Measurements from ENCODE around the gene ZRANB1. TPM values are rescaled to one million over a fixed set of nuclear protein-coding genes. Genes with fewer than 3 reads are reported as not detected.

The ZRANB1 gene
- total RNA-seq, 2 experiments from 2014 or later, result 13.1 to 13.4 TPM

GRCh38 chr10:124918191-124918830 lies 23.6 kb upstream of the ZRANB1 start:
- CTCF ChIA-PET, result interaction anchor here (1.0 kb wide), 2 partner anchors 8 to 26 kb away, joined by 3 to 5 read pairs; no protein-coding TSS in a partner anchor
- POLR2A ChIA-PET, result interaction anchor here (0.7 kb wide), 1 partner anchor 127 kb away, joined by 3 read pairs; the partner anchor contains the start of gene EEF1AKMT2

- CTCF ChIA-PET, result interaction anchor here (1.0 kb wide), 1 partner anchor 27 kb away, joined by 5 read pairs; no protein-coding TSS in a partner anchor
- POLR2A ChIA-PET, result no interaction called here
Measured at GRCh38 chr10:124918906-124919305, 23.0 kb upstream of the ZRANB1 start.

- CTCF ChIA-PET, result no interaction called here
- POLR2A ChIA-PET, result no interaction called here
Measured at GRCh38 chr10:124921261-124921660, 20.7 kb upstream of the ZRANB1 start.

GRCh38 chr10:124923684-124924083 lies 18.2 kb upstream of the ZRANB1 start:
- ChIA-PET CTCF (no interaction called here), POLR2A (interaction anchor here (0.6 kb wide), 1 partner anchor 233 kb away, joined by 5 read pairs; no protein-coding TSS in a partner anchor)

- ChIA-PET POLR2A (no interaction called here), CTCF (interaction anchor here (0.8 kb wide), 1 partner anchor 9 kb away, joined by 3 read pairs; no protein-coding TSS in a partner anchor)
Measured at GRCh38 chr10:124926548-124926947, 15.4 kb upstream of the ZRANB1 start.

- ChIA-PET POLR2A (no interaction called here), CTCF (no interaction called here)
Measured at GRCh38 chr10:124928087-124928486, 13.8 kb upstream of the ZRANB1 start.

GRCh38 chr10:124928545-124928944 lies 13.4 kb upstream of the ZRANB1 start:
- POLR2A ChIA-PET, result no interaction called here
- CTCF ChIA-PET, result no interaction called here

GRCh38 chr10:124935946-124936345 lies 6.0 kb upstream of the ZRANB1 start:
- ChIA-PET POLR2A (no interaction called here), CTCF (no interaction called here)

GRCh38 chr10:124936813-124937212 lies 5.1 kb upstream of the ZRANB1 start:
- POLR2A ChIA-PET, result no interaction called here
- CTCF ChIA-PET, result interaction anchor here (0.7 kb wide), 1 partner anchor 1211 kb away, joined by 3 read pairs; no protein-coding TSS in a partner anchor

- POLR2A ChIA-PET, result no interaction called here
- CTCF ChIA-PET, result no interaction called here
Measured at GRCh38 chr10:124939290-124939689, 2.6 kb upstream of the ZRANB1 start.

- POLR2A ChIA-PET, result no interaction called here
- CTCF ChIA-PET, result interaction anchor here (0.8 kb wide), 1 partner anchor 495 kb away, joined by 4 read pairs; no protein-coding TSS in a partner anchor
Measured at GRCh38 chr10:124942317-124943169, 620 bp downstream of the ZRANB1 start.

GRCh38 chr10:124943301-124944092 lies 1.6 kb downstream of the ZRANB1 start:
- POLR2A ChIA-PET, result no interaction called here

GRCh38 chr10:124944982-124945381 lies 3.1 kb downstream of the ZRANB1 start:
- ChIA-PET CTCF (no interaction called here), POLR2A (no interaction called here)

More at GRCh38 chr10:124943301-124944092, 1.6 kb downstream of the ZRANB1 start:
- CTCF ChIA-PET, result interaction anchor here (0.8 to 0.9 kb wide), 2 partner anchors 33 to 496 kb away, joined by 4 read pairs; no protein-coding TSS in a partner anchor

GRCh38 chr10:124946945-124947344 lies 5.0 kb downstream of the ZRANB1 start:
- ChIA-PET POLR2A (no interaction called here), CTCF (no interaction called here)

GRCh38 chr10:124949543-124949942 lies 7.6 kb downstream of the ZRANB1 start:
- CTCF ChIA-PET, result no interaction called here
- POLR2A ChIA-PET, result no interaction called here

GRCh38 chr10:124952123-124952522 lies 10.2 kb downstream of the ZRANB1 start:
- CTCF ChIA-PET, result no interaction called here
- POLR2A ChIA-PET, result no interaction called here

GRCh38 chr10:124953421-124953820 lies 11.5 kb downstream of the ZRANB1 start:
- POLR2A ChIA-PET, result no interaction called here
- CTCF ChIA-PET, result no interaction called here

- POLR2A ChIA-PET, result no interaction called here
- CTCF ChIA-PET, result no interaction called here
Measured at GRCh38 chr10:124955243-124955642, 13.3 kb downstream of the ZRANB1 start.

- ChIA-PET CTCF (interaction anchor here (0.6 kb wide), 1 partner anchor 866 kb away, joined by 3 read pairs; no protein-coding TSS in a partner anchor), POLR2A (no interaction called here)
Measured at GRCh38 chr10:124955868-124956267, 13.9 kb downstream of the ZRANB1 start.

GRCh38 chr10:124956764-124957163 lies 14.8 kb downstream of the ZRANB1 start:
- POLR2A ChIA-PET, result no interaction called here
- CTCF ChIA-PET, result no interaction called here

Data from activated CD8-positive, alpha-beta memory T cell treated with anti-CD3 and anti-CD28 coated beads for 36 hours (primary cell).